GM12878 (cell line): ENCODE measurements around the gene ASB10. TPM values are rescaled to one million over a fixed set of nuclear protein-coding genes. Genes with fewer than 3 reads are reported as not detected.

Experiments used
- ATAC-seq: fragments of 200-7000 bp; cut with Tn5 transposase; 3 replicates; pipeline ENCODE4 v1.9.1; 2020; ENCODE audit warnings: mild to moderate bottlenecking, moderate library complexity
- BruUV-seq: library from RNA; stranded (reverse); fragments of 400-500 nt; replicated peaks from 2 replicates; lab custom pipeline; 2021; lab: Mats Ljungman, UMichigan
- CTCF ChIA-PET: fragments of 300-600 bp; sonication (Branson Sonifier 250); formaldehyde crosslinking; extraction: SDS; loops from one replicate; lab custom pipeline; 2021; ENCODE audit warnings: inconsistent platforms; lab: Yijun Ruan, JAX
- POLR2A ChIA-PET: fragments of 350-600 bp; formaldehyde crosslinking; extraction: SDS; loops from one replicate; lab custom pipeline; 2021; ENCODE audit warnings: inconsistent platforms; lab: Charles Lee
- RAD21 ChIA-PET: fragments of 300-600 bp; sonication (Branson Sonifier 250); formaldehyde crosslinking; loops from one replicate; lab custom pipeline; 2023; ENCODE audit warnings: antibody characterized with exemption; ENCODE audit not compliant: unreplicated experiment; lab: Charles Lee
- SMC1A ChIA-PET: fragments of 300-600 bp; sonication (Branson Sonifier 250); formaldehyde crosslinking; loops from one replicate; lab custom pipeline; 2023; ENCODE audit not compliant: unreplicated experiment, uncharacterized antibody; lab: Charles Lee
- DNase-seq: peaks from one replicate; pipeline ENCODE4 v3.0.0-alpha.2; 2011; ENCODE audit warnings: low read depth, low spot score
- FAIRE-seq: peaks from 3 replicates; lab custom pipeline; 2011; peaks lifted over from hg19 to GRCh38; lab: Jason Lieb, UNC
- H2AFZ ChIP-seq: 2 replicates; pipeline ENCODE4 v1.6.0; 2011; ENCODE audit warnings: low read depth, low read length, control low read depth; ENCODE audit not compliant: control insufficient read depth
- H3K27ac ChIP-seq: 2 replicates; pipeline ENCODE4 v1.5.1; 2011; ENCODE audit warnings: control low read depth; ENCODE audit not compliant: control insufficient read depth, insufficient read depth
- H3K27me3 ChIP-seq, 2 experiments: replicated peaks in 1 of 2; 2 replicates each; pipeline versions ENCODE4 v1.6.0 to v1.6.1; 2011; ENCODE audit warnings: low read length in 1 of 2; ENCODE audit not compliant: control insufficient read depth in 2 of 2, insufficient read depth in 2 of 2
- H3K36me3 ChIP-seq, 2 experiments: 2 replicates each; pipeline ENCODE4 v1.5.1; 2011; ENCODE audit warnings: low read length in 1 of 2; ENCODE audit not compliant: control insufficient read depth in 2 of 2, insufficient read depth in 2 of 2
- H3K4me1 ChIP-seq: 2 replicates; pipeline ENCODE4 v1.6.1; 2011; ENCODE audit warnings: mild to moderate bottlenecking, low read length, moderate library complexity, mixed read lengths; ENCODE audit not compliant: control insufficient read depth, insufficient read depth
- H3K4me2 ChIP-seq: 2 replicates; pipeline ENCODE4 v1.6.0; 2011; ENCODE audit warnings: control low read depth; ENCODE audit not compliant: control insufficient read depth, insufficient read depth
- H3K4me3 ChIP-seq: fragments of 200-600 bp; sonication (generic); 2 replicates; pipeline ENCODE4 v1.5.1; 2016
- H3K79me2 ChIP-seq: 2 replicates; pipeline ENCODE4 v1.6.0; 2011; ENCODE audit warnings: low read length; ENCODE audit not compliant: control insufficient read depth, insufficient read depth
- H3K9ac ChIP-seq: 2 replicates; pipeline ENCODE4 v1.8.0; 2011; ENCODE audit warnings: low read length, control low read depth, mixed read lengths; ENCODE audit not compliant: control insufficient read depth, insufficient read depth
- H3K9me3 ChIP-seq: replicated peaks from 3 replicates; pipeline ENCODE4 v1.5.1; 2011; ENCODE audit warnings: mild to moderate bottlenecking, low read length; ENCODE audit not compliant: control insufficient read depth, insufficient read depth
- H4K20me1 ChIP-seq: 2 replicates; pipeline ENCODE4 v1.6.0; 2011; ENCODE audit not compliant: control insufficient read depth, insufficient read depth
- BACH1 ChIP-seq: fragments of 450-650 bp; IDR thresholded peaks from 2 replicates; pipeline ENCODE4 v1.6.1; 2017; ENCODE audit warnings: mild to moderate bottlenecking, borderline replicate concordance
- EED ChIP-seq: sonication (generic); IDR thresholded peaks from 2 replicates; pipeline ENCODE4 v1.6.1; 2016; ENCODE audit warnings: antibody characterized with exemption, low read depth
- LARP7 ChIP-seq: fragments of 450-650 bp; IDR thresholded peaks from 2 replicates; pipeline ENCODE4 v1.6.1; 2017; ENCODE audit warnings: mild to moderate bottlenecking
- NRF1 ChIP-seq: conservative IDR thresholded peaks from 2 replicates; pipeline ENCODE4 v1.6.1; 2011; ENCODE audit warnings: mild to moderate bottlenecking, low read depth, low read length, improper control_type of control experiment
- RAD51 ChIP-seq: fragments of 450-650 bp; IDR thresholded peaks from 2 replicates; pipeline ENCODE4 v1.6.1; 2016; ENCODE audit warnings: moderate library complexity, mild to moderate bottlenecking, inconsistent platforms
- RB1 ChIP-seq: fragments of 450-650 bp; formaldehyde crosslinking; IDR thresholded peaks from 2 replicates; pipeline ENCODE4 v1.6.1; 2017; ENCODE audit warnings: mild to moderate bottlenecking, borderline replicate concordance
- SREBF1 ChIP-seq: IDR thresholded peaks from 2 replicates; pipeline ENCODE4 v1.6.1; 2012; ENCODE audit warnings: mild to moderate bottlenecking, low read length
- SUPT20H ChIP-seq: IDR thresholded peaks from 2 replicates; pipeline ENCODE4 v1.6.1; 2011; ENCODE audit warnings: low read depth, mild to moderate bottlenecking, low read length, moderate library complexity, borderline replicate concordance; ENCODE audit not compliant: control insufficient read depth
- TCF12 ChIP-seq: IDR thresholded peaks from 2 replicates; pipeline ENCODE4 v1.6.1; 2011; ENCODE audit warnings: low read depth, mild to moderate bottlenecking, low read length
- whole genome bisulfite sequencing: methylation state at CpG from one replicate; pipeline ENCODE4 v1.1.6; 2016; ENCODE audit warnings: low lambda C conversion rate; ENCODE audit not compliant: insufficient replicate concordance, insufficient coverage; ENCODE audit errors: missing lambda C conversion rate; 5-methylcytosine and 5-hydroxymethylcytosine counted together
- in situ Hi-C: fragments of 300-500 bp; cut with MboI; formaldehyde crosslinking; loops from 9 replicates; pipeline ENCODE4 v1.14.3; 2018; ENCODE audit warnings: mixed read lengths
- intact Hi-C: fragments of 100-400 bp; cut with micrococcal nuclease; formaldehyde crosslinking; loops from one replicate; pipeline ENCODE4 v1.14.2; 2022; ENCODE audit not compliant: unreplicated experiment
- polyA plus RNA-seq, 11 experiments: library from polyadenylated mRNA; depleted of rRNA in 4 of 11; unstranded in 6 of 11; stranded (reverse) in 5 of 11; fragments of >200 nt; fragmentation: Nextera tagmentation in 4 of 11; fragmentation: Illumina TruSeq in 1 of 11; extraction: Ambion mirVana in 4 of 11; extraction: Trizol in 1 of 11; gene quantifications; 1 replicate in 1 of 11; 2 replicates in 10 of 11; pipeline versions ENCODE4 v1.2.1 to v1.2.3, GENCODE V29; 2011 to 2016; ENCODE audit warnings: inconsistent platforms in 2 of 11, missing spikeins in 2 of 11, low read depth in 1 of 11
- total RNA-seq, 4 experiments: library from RNA; depleted of rRNA in 3 of 4; stranded (reverse); fragments of >200 nt in 3 of 4; fragmentation: Illumina TruSeq in 1 of 4; extraction: Trizol in 1 of 4; gene quantifications; 2 replicates each; pipeline versions ENCODE4 v1.2.1 to v1.2.3, GENCODE V29; 2013 to 2021
- TF ChIP-seq, protein P1 (sequence below): IDR thresholded peaks from 2 replicates; pipeline ENCODE4 v1.6.1; 2012; ENCODE audit warnings: low read length, inconsistent platforms
- TF ChIP-seq, protein P2 (sequence below): IDR thresholded peaks from 2 replicates; pipeline ENCODE4 v1.6.1; 2012; ENCODE audit warnings: low read depth, low read length, improper control_type of control experiment
- TF ChIP-seq, protein P3 (sequence below): fragments of 450-650 bp; IDR thresholded peaks from 2 replicates; pipeline ENCODE4 v1.6.1; 2017; ENCODE audit warnings: low read depth, mild to moderate bottlenecking, moderate library complexity
- TF ChIP-seq, protein P4 (sequence below): fragments of 450-650 bp; conservative IDR thresholded peaks from 2 replicates; pipeline ENCODE4 v1.6.1; 2017; ENCODE audit warnings: mild to moderate bottlenecking, moderate library complexity

The ASB10 gene
- total and polyA plus RNA-seq, 10 of the 15 experiments (the other 5 are each of a cell fraction or from before 2014, with no cell fraction given), result not detected

DNA sequence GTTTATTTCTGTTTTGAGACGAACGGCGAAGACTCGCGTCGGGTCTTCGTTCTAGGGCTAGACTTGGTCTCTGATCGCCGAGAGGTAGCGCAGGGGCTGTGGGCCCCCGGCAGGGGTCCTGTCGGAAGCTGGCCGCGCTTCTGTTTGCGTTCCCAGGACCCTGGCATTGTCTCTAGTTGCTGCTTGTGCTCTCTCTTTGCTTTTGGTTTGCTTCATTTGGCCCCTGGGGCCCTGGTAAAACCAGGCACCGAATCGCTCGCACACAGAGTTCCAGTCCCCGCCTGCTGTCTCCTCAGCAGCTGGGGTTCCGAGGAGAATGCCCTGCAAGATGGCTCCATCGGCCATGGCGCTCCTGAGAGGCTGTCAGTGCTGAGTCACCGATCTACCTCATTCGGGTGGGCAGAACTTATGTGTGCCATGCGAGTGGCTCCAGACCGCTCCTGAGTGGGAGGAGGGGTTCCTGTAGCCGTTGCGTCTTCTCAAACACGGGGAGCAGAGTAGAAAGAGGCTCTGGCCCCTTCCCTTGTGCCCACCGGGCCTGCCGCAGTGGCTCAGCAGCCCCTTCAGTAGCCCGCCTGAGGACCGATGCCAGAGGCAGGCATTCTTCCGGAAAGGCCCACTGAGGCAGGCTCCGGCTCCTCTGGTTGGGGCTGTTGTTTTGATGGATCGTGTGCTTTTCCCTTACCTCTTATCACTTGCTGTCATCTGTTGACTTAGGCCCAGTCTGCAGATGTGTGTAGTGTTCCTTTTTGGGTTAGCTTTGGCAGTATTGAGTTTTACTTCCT is 46.1 kb upstream of the ASB10 start (continued):
- TF ChIP-seq NRF1, result no peak
- peak; percentile 34; the same call in 1 of the 2 replicates for TF ChIP-seq BACH1

DNA sequence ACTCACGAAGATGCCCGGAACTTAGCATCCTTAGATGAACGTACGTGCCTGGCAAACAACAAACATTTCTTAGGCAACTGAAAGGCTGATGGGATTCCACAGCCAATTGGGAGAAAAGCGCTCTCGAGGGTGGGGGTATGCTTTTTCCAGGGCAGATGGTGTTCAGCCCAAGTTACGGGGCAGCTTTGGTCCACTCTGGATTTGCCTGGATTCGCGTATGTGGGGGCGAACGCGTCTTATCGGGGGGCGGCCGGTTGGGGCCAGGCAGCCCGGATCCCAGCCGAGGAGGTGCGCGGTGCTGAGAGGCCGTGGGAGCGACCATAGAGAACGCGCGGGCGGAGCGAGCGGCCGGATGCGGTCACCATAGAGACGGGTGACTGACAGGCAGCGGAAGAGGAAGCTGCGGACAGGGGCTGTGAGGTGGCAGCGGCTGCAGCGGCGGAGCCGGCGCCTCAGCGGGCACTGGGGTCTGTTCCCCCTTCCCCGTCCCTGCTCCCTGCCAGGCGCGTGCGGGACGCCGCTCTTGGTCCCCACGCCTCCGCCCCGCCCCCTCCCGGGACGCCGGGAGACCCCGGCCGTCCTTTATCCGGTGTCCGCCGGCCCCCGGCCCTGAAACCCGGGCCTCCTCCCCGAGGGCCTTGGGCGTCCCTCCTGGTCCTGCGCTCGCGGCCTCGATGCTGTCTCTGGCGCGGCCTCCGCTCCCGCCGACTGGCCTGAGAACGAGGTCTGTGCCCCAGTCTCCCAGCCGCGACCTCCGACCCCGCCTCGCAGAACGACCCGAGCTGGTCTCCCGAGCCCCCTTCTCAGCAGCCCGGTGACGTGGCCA is 45.3 kb upstream of the ASB10 start, which contains the start of gene CHPF2:
Gene CHPF2 (plus strand): TSS at position 393 of the 826 bp plus-strand sequence. CDS start 1,529 bp downstream, outside the sequence.
- Histone ChIP-seq H3K27me3 (no peaks in the 10 kb centered on the region), H4K20me1 (no peaks in the 10 kb centered on the region), H3K79me2 (peaks cover 35% of the 10 kb centered on the region), H3K4me2 (peak within 1 kb of the TSS; percentile 95), H3K4me3 (peak within 1 kb of the TSS; percentile 86), H3K4me1 (peaks cover 5% of the 10 kb centered on the region; the same call in 1 of the 2 replicates), H3K36me3 (peaks cover 0 to 5% of the 10 kb centered on the region in 2 experiments; a peak in 3 of 4 replicates), H3K9me3 (no peaks in the 10 kb centered on the region), H3K27ac (peak within 1 kb of the TSS; percentile 88), H2AFZ (peak within 1 kb of the TSS; percentile 90), H3K9ac (peak within 1 kb of the TSS; percentile 98)
- intact Hi-C loops, result no loop called here
- ChIA-PET RAD21 (interaction anchor here (1.5 kb wide), 1 partner anchor 12 kb away, joined by 11 read pairs; no protein-coding TSS in a partner anchor), POLR2A (interaction anchor here (1.0 kb wide), 2 partner anchors 12 to 13 kb away, joined by 3 to 5 read pairs; no protein-coding TSS in a partner anchor), CTCF (interaction anchor here (0.5 to 4.8 kb wide), 5 partner anchors 11 to 88 kb away, joined by 3 to 52 read pairs (median 4); no protein-coding TSS in a partner anchor), SMC1A (interaction anchor here (3.9 kb wide), 1 partner anchor 11 kb away, joined by 20 read pairs; no protein-coding TSS in a partner anchor)
- no TSS peak for BruUV-seq
- in situ Hi-C loops, result no loop called here
- DNase-seq (peak; percentile 60), ATAC-seq (peak; percentile 97), FAIRE-seq (peak; percentile 88)
- under 1% methylated on average over 55 of the region's 79 CpGs for WGBS
- TF ChIP-seq EED (no peak), SREBF1 (no peak), SUPT20H (no peak), BACH1 (peak; percentile 68), RB1 (peak; percentile 42; the same call in 1 of the 2 replicates), TCF12 (peak; percentile 48; the same call in 1 of the 2 replicates), RAD51 (no peak), LARP7 (peak; percentile 32; the same call in 1 of the 2 replicates)
- TF ChIP-seq, protein P1, sequence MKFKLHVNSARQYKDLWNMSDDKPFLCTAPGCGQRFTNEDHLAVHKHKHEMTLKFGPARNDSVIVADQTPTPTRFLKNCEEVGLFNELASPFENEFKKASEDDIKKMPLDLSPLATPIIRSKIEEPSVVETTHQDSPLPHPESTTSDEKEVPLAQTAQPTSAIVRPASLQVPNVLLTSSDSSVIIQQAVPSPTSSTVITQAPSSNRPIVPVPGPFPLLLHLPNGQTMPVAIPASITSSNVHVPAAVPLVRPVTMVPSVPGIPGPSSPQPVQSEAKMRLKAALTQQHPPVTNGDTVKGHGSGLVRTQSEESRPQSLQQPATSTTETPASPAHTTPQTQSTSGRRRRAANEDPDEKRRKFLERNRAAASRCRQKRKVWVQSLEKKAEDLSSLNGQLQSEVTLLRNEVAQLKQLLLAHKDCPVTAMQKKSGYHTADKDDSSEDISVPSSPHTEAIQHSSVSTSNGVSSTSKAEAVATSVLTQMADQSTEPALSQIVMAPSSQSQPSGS, result no peak
- TF ChIP-seq, protein P2, sequence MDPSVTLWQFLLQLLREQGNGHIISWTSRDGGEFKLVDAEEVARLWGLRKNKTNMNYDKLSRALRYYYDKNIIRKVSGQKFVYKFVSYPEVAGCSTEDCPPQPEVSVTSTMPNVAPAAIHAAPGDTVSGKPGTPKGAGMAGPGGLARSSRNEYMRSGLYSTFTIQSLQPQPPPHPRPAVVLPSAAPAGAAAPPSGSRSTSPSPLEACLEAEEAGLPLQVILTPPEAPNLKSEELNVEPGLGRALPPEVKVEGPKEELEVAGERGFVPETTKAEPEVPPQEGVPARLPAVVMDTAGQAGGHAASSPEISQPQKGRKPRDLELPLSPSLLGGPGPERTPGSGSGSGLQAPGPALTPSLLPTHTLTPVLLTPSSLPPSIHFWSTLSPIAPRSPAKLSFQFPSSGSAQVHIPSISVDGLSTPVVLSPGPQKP, result peak; percentile 74
- TF ChIP-seq, protein P3, sequence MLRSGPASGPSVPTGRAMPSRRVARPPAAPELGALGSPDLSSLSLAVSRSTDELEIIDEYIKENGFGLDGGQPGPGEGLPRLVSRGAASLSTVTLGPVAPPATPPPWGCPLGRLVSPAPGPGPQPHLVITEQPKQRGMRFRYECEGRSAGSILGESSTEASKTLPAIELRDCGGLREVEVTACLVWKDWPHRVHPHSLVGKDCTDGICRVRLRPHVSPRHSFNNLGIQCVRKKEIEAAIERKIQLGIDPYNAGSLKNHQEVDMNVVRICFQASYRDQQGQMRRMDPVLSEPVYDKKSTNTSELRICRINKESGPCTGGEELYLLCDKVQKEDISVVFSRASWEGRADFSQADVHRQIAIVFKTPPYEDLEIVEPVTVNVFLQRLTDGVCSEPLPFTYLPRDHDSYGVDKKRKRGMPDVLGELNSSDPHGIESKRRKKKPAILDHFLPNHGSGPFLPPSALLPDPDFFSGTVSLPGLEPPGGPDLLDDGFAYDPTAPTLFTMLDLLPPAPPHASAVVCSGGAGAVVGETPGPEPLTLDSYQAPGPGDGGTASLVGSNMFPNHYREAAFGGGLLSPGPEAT, result peak; percentile 65; the same call in 1 of the 2 replicates
- TF ChIP-seq, protein P4, sequence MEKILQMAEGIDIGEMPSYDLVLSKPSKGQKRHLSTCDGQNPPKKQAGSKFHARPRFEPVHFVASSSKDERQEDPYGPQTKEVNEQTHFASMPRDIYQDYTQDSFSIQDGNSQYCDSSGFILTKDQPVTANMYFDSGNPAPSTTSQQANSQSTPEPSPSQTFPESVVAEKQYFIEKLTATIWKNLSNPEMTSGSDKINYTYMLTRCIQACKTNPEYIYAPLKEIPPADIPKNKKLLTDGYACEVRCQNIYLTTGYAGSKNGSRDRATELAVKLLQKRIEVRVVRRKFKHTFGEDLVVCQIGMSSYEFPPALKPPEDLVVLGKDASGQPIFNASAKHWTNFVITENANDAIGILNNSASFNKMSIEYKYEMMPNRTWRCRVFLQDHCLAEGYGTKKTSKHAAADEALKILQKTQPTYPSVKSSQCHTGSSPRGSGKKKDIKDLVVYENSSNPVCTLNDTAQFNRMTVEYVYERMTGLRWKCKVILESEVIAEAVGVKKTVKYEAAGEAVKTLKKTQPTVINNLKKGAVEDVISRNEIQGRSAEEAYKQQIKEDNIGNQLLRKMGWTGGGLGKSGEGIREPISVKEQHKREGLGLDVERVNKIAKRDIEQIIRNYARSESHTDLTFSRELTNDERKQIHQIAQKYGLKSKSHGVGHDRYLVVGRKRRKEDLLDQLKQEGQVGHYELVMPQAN, result peak; percentile 48; the same call in 1 of the 2 replicates
